Tongue (tissue), 2 donors: Measurements from ENCODE around the gene RALGDS. TPM values are rescaled to one million over a fixed set of nuclear protein-coding genes. Genes with fewer than 3 reads are reported as not detected.
"Not testable (repeated sequence)": the region's sequence is repeated elsewhere in the genome, so short reads cannot be mapped to it uniquely, and the experiment has no call there.

ENCODE experiments used
- DNase-seq: peaks from one replicate; pipeline ENCODE4 v3.0.0-alpha.2; 2015
- total RNA-seq: library from RNA; depleted of rRNA; stranded (reverse); fragments of >200 nt; gene quantifications from one replicate; pipeline ENCODE4 v1.2.3, GENCODE V29; 2014

The RALGDS gene
- 56.0 TPM for total RNA-seq

- peak; percentile 95 for DNase-seq
Observed at GRCh38 chr9:133121198-133121914, at the start of gene RALGDS. Gene RALGDS (minus strand): TSS chr9:133121240. CDS start chr9:133121154, 86 bp downstream.

GRCh38 chr9:133170716-133171115 is 49.7 kb upstream of the RALGDS start:
- no peak for DNase-seq

GRCh38 chr9:133169687-133170086 is 48.6 kb upstream of the RALGDS start:
- DNase-seq: not testable (repeated sequence)

GRCh38 chr9:133169102-133169501 is 48.1 kb upstream of the RALGDS start:
- no peak for DNase-seq

- no peak for DNase-seq
Observed at GRCh38 chr9:133168432-133168831, 47.4 kb upstream of the RALGDS start.

GRCh38 chr9:133167769-133168168 is 46.7 kb upstream of the RALGDS start:
- no peak for DNase-seq

GRCh38 chr9:133167096-133167730 is 46.2 kb upstream of the RALGDS start:
- DNase-seq: no peak

GRCh38 chr9:133166392-133166791 is 45.4 kb upstream of the RALGDS start:
- DNase-seq: no peak

- no peak for DNase-seq
Observed at GRCh38 chr9:133165452-133165730, 44.4 kb upstream of the RALGDS start.

- DNase-seq: no peak
Observed at GRCh38 chr9:133164191-133164590, 43.2 kb upstream of the RALGDS start.

GRCh38 chr9:133163504-133164172 is 42.6 kb upstream of the RALGDS start, which contains the start of gene GBGT1:
Gene GBGT1 (minus strand): TSS chr9:133163914. CDS start chr9:133162412, 1,502 bp downstream.
- DNase-seq: peak; percentile 38

- peak; percentile 40 for DNase-seq
Observed at GRCh38 chr9:133162861-133163503, 41.9 kb upstream of the RALGDS start.

- DNase-seq: no peak
Observed at GRCh38 chr9:133161547-133161950, 40.5 kb upstream of the RALGDS start.

GRCh38 chr9:133160742-133161546 is 39.9 kb upstream of the RALGDS start:
- DNase-seq: peak; percentile 45

GRCh38 chr9:133158695-133159094 is 37.7 kb upstream of the RALGDS start:
- DNase-seq: no peak

- no peak for DNase-seq
Observed at GRCh38 chr9:133155156-133155555, 34.1 kb upstream of the RALGDS start.

GRCh38 chr9:133154097-133154989 is 33.3 kb upstream of the RALGDS start:
- no peak for DNase-seq

- DNase-seq: no peak
Observed at GRCh38 chr9:133153227-133154096, 32.4 kb upstream of the RALGDS start.

- no peak for DNase-seq
Observed at GRCh38 chr9:133151601-133152525, 30.8 kb upstream of the RALGDS start.
